Measurements from ENCODE around the gene L3MBTL1. TPM values are rescaled to one million over a fixed set of nuclear protein-coding genes. Genes with fewer than 3 reads are reported as not detected.

Gene L3MBTL1
- 1 to 10 TPM; 7.0 to 7.3 TPM for total RNA-seq

DNA sequence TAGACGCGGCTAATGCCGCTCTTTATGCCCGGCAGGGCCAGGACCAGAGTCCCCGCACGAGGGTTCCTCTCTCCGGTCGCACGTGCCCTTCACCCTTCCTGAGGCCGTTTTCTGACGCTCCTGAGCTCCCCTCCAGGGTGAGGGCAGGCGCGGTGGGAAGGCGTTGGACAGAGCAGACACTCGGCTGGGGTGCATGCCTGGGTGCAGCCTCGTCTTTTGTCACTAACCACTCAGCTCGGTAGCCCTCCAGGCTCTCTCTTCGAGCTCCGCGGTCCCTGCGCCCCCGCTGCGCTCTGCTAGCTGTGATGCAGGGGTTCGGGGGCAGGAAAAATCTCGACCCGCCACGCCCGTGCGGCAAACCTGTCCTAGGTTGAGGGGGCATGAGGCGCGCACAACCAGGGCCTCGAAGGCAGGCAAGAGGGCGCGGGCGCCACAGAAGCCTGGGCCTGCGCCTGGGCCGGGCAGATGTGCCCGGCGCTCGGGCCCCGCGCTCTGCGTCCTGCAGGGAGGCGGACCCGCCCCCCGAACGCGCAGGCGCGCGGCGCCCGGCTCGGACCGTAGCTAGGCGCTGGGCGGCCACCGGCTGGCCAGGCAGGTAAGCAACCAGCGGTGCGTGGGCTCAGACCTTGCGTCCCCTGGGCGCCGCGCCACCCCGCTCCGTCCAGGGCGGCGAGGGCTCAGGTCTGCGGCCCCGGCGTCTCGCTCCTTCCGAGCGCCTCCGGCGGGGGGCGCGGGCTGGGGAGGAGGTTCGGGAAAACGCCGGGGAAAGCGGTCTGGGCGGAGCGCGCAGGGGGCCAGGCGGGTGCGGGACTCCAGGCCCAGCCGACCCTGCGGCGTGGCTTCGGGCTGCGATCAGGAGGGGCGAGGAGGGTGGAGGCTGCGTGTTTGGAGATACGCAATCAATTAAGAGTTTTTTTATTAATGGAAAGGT is at the start of gene L3MBTL1:
Gene L3MBTL1 (plus strand): TSS at position 548 of the 931 bp plus-strand sequence. CDS start 5,807 bp downstream, outside the sequence.
- intact Hi-C loops (cut with micrococcal nuclease) = no loop called here
- CTCF ChIA-PET = interaction anchor here (1.9 kb wide), 1 partner anchor 31 kb away, joined by 5 read pairs; no protein-coding TSS in a partner anchor

DNA sequence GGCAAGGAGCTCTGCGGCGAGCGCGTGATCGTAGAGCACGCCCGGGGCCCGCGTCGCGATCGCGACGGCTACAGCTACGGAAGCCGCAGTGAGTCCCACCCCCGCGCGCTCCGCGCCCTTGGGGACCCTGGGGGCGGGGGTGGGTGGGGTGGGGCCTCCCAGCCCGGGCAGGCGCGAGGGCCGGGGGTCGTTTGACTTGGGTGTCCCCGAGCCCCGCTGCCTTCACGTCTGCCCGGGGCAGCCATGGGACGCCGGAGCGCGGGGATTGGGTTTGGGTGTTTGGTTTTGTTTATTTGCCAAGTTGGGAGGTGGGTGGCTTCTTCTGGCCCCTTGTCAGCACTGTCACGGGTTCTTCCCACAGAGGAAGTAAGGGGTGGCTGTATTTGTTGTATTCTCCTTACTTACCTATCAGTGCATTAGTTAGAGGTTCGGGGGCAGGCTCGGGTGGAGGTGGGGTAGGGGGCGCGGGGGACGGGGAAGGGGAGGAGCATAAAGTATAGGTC is 49.0 kb upstream of the L3MBTL1 start:
- no peaks in the 10 kb centered on the region for H3K9me3 Mint-ChIP-seq
- peaks cover 48% of the 10 kb centered on the region for H3K36me3 Mint-ChIP-seq (ENCODE audit: low read depth)
- no peak for DNase-seq
- peak; percentile 6 for ATAC-seq
- intact Hi-C loops (cut with micrococcal nuclease) = loop anchor here (10.0 kb wide), 1 partner anchor 626 kb away; no protein-coding TSS in a partner anchor
- peak overlapping the region; percentile 99 for H3K27ac Mint-ChIP-seq
- peaks cover 3% of the 10 kb centered on the region for H3K27me3 Mint-ChIP-seq
- CTCF ChIA-PET = interaction anchor here (1.8 to 1.9 kb wide), 2 partner anchors 7 to 9 kb away, joined by 5 to 13 read pairs; no protein-coding TSS in a partner anchor
- TF ChIP-seq, protein P1, sequence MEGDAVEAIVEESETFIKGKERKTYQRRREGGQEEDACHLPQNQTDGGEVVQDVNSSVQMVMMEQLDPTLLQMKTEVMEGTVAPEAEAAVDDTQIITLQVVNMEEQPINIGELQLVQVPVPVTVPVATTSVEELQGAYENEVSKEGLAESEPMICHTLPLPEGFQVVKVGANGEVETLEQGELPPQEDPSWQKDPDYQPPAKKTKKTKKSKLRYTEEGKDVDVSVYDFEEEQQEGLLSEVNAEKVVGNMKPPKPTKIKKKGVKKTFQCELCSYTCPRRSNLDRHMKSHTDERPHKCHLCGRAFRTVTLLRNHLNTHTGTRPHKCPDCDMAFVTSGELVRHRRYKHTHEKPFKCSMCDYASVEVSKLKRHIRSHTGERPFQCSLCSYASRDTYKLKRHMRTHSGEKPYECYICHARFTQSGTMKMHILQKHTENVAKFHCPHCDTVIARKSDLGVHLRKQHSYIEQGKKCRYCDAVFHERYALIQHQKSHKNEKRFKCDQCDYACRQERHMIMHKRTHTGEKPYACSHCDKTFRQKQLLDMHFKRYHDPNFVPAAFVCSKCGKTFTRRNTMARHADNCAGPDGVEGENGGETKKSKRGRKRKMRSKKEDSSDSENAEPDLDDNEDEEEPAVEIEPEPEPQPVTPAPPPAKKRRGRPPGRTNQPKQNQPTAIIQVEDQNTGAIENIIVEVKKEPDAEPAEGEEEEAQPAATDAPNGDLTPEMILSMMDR (IDR thresholded peaks at IDR 0.05) = no peak
- POLR2A ChIA-PET = interaction anchor here (0.6 to 2.9 kb wide), 18 partner anchors 8 to 293 kb away, joined by 3 to 25 read pairs (median 6); partner anchors contain the start of gene IFT52
- peaks cover 41% of the 10 kb centered on the region for H3K4me1 Mint-ChIP-seq (ENCODE audit: low read depth)
- peak overlapping the region; percentile 93 for H3K4me3 Mint-ChIP-seq

More for the DNA sequence above, at the start of gene L3MBTL1:
- no peaks in the 10 kb centered on the region for H3K4me1 Mint-ChIP-seq (ENCODE audit: low read depth)
- H3K27ac Mint-ChIP-seq = no peak within 1 kb of the TSS
- no peaks in the 10 kb centered on the region for H3K36me3 Mint-ChIP-seq (ENCODE audit: low read depth)
- no peaks in the 10 kb centered on the region for H3K9me3 Mint-ChIP-seq
- POLR2A ChIA-PET = interaction anchor here (0.7 kb wide), 1 partner anchor 44 kb away, joined by 3 read pairs; no protein-coding TSS in a partner anchor
- peak within 1 kb of the TSS; percentile 60 for H3K4me3 Mint-ChIP-seq
- ATAC-seq (peak; percentile 56), DNase-seq (no peak)
- TF ChIP-seq, protein P1 (IDR thresholded peaks at IDR 0.05) = no peak
- H3K27me3 Mint-ChIP-seq = peaks cover 38% of the 10 kb centered on the region

DNA sequence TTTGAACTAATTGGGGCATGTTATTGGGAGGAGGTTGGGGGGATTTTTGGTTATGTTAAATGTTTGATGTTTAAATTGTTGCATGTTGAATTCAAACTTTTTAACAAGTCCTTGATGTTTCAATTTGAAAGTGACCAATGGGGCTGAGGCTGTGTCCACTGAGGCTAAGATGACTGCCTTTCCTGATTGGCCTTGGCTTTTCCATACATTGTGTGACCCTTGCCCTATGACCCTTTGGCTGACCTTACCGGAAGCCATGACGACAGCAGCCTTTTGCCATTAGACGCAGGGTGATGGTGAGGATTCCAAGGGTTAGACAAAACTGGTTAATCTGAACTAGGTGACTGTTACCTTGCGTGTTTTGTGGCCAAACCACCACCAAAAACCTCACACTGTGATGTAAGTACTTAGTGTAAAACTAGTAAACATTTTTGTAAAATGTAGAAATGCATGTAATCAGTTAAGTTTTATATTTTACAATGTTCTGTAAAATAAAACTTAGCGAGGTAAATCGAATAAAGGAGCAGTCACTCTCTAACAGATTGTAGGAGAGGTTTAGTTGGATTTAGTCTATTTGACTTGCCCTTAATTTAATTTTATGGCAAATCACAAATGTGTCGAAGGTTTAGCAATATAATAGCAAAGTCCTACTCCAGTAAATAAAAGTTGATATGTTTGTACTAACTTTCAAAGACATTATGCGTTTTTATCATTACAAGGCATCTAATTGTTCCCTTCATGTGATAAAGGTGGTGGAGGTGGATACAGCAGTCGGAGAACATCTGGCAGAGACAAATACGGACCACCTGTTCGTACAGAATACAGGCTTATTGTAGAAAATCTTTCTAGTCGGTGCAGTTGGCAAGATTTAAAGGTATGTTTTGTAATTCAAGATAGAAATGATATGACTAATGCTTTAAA is 48.2 kb upstream of the L3MBTL1 start:
- DNase-seq (peak; percentile 56), ATAC-seq (no peak)
- Mint-ChIP-seq H3K4me1 (ENCODE audit: low read depth) (peaks cover 43% of the 10 kb centered on the region), H3K36me3 (ENCODE audit: low read depth) (peaks cover 56% of the 10 kb centered on the region), H3K4me3 (peak overlapping the region; percentile 93), H3K9me3 (no peaks in the 10 kb centered on the region), H3K27me3 (peaks cover 2% of the 10 kb centered on the region), H3K27ac (peak overlapping the region; percentile 85)
- TF ChIP-seq, protein P1 (IDR thresholded peaks at IDR 0.05) = no peak
- intact Hi-C loops (cut with micrococcal nuclease) = loop anchor here (10.0 kb wide), 1 partner anchor 626 kb away; no protein-coding TSS in a partner anchor
- POLR2A ChIA-PET = interaction anchor here (1.1 to 2.5 kb wide), 5 partner anchors 7 to 269 kb away, joined by 3 to 8 read pairs (median 6); no protein-coding TSS in a partner anchor
- CTCF ChIA-PET = interaction anchor here (1.9 kb wide), 1 partner anchor 10 kb away, joined by 13 read pairs; no protein-coding TSS in a partner anchor

DNA sequence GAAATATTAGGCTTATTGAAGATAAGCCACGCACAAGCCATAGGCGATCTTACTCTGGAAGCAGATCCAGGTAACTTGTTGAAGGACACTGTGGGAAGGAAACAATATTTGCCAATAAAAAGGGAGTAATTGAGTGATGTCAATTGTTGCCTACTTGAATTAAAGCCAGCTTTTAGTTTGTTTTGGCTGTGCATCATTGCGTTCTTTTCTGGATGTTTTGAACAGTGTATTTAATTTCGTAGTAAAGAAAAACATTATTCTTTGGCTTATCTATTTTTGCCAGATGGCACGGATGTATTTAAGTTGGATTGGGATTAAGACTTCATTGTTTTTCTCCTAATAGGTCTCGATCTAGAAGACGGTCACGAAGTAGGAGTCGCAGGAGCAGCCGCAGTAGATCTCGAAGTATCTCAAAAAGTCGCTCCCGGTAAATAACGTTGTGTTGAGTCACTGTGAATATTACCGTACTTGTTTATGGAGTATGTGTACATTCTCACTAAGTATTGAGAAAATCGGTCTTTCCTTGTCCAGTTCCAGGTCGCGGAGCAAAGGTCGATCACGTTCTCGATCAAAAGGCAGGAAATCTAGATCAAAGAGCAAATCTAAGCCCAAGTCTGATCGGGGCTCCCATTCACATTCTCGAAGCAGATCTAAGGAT is 47.2 kb upstream of the L3MBTL1 start:
- TF ChIP-seq, protein P1 (IDR thresholded peaks at IDR 0.05) = no peak
- DNase-seq (no peak), ATAC-seq (no peak)
- intact Hi-C loops (cut with micrococcal nuclease) = no loop called here
- H3K27ac Mint-ChIP-seq = peak overlapping the region; percentile 68
- CTCF ChIA-PET = no interaction called here
- H3K9me3 Mint-ChIP-seq = no peaks in the 10 kb centered on the region
- H3K36me3 Mint-ChIP-seq (ENCODE audit: low read depth) = peaks cover 63% of the 10 kb centered on the region
- H3K27me3 Mint-ChIP-seq = no peaks in the 10 kb centered on the region
- POLR2A ChIA-PET = interaction anchor here (1.0 to 1.7 kb wide), 3 partner anchors 11 to 131 kb away, joined by 3 to 5 read pairs (median 3); no protein-coding TSS in a partner anchor
- H3K4me3 Mint-ChIP-seq = peak overlapping the region; percentile 93
- H3K4me1 Mint-ChIP-seq (ENCODE audit: low read depth) = peaks cover 43% of the 10 kb centered on the region

Data from activated CD8-positive, alpha-beta T cell treated with anti-CD3 and anti-CD28 coated beads for 36 hours (primary cell).